DND-41 (cell line): ENCODE data around the gene ARF1.

Experiments used
- CTCF ChIP-seq: IDR thresholded peaks from 2 replicates; pipeline ENCODE4 v1.5.1; 2012; ENCODE audit warnings: borderline replicate concordance, low read length, moderate library complexity, mild to moderate bottlenecking; ENCODE audit not compliant: poor library complexity, severe bottlenecking; ENCODE audit errors: extremely low read depth
- EZH2 ChIP-seq: IDR thresholded peaks from 3 replicates; pipeline ENCODE4 v1.6.1; 2012; ENCODE audit warnings: borderline replicate concordance, low read depth, mild to moderate bottlenecking, moderate library complexity, low read length, inconsistent platforms; ENCODE audit not compliant: severe bottlenecking

- TF ChIP-seq CTCF (no peak), EZH2 (no peak)
Observed at GRCh38 chr1:228092342-228093049, 10.0 kb downstream of the ARF1 start.
